Activated T-cell treated with anti-CD3 and anti-CD28 coated beads, Interleukin-2, amount 50 U/mL, for 1 hour (primary cell): ENCODE data around the gene SURF2.
A peak's percentile ranks its signal among the peaks of the same experiment; 100 is the strongest.
"Not testable (repeated sequence)": the region's sequence is repeated elsewhere in the genome, so short reads cannot be mapped to it uniquely, and the experiment has no call there.

Source experiments
- DNase-seq: peaks from one replicate; pipeline ENCODE4 v3.0.0-alpha.2; 2020

SURF2 gene

GRCh38 chr9:133356391-133357091, at the start of gene SURF2, which contains the start of gene SURF1:
Gene SURF2, plus strand, starts transcription at chr9:133356550. Its CDS starts 43 bp downstream, at chr9:133356593.
Gene SURF1, minus strand, starts transcription at chr9:133356487. Its CDS starts 34 bp downstream, at chr9:133356453.
- DNase-seq: peak; percentile 92

- no peak for DNase-seq
Measured at GRCh38 chr9:133307301-133307700, 49.0 kb upstream of the SURF2 start.

GRCh38 chr9:133309608-133310007, 46.7 kb upstream of the SURF2 start:
- no peak for DNase-seq

GRCh38 chr9:133315997-133316396, 40.4 kb upstream of the SURF2 start:
- no peak for DNase-seq

GRCh38 chr9:133317551-133317950, 38.8 kb upstream of the SURF2 start:
- DNase-seq: not testable (repeated sequence)

- no peak for DNase-seq
Measured at GRCh38 chr9:133320421-133320881, 35.9 kb upstream of the SURF2 start.

GRCh38 chr9:133321411-133321935, 34.9 kb upstream of the SURF2 start:
- DNase-seq: no peak

GRCh38 chr9:133322701-133323100, 33.6 kb upstream of the SURF2 start:
- DNase-seq: no peak

- no peak for DNase-seq
Measured at GRCh38 chr9:133323211-133323610, 33.1 kb upstream of the SURF2 start.

- no peak for DNase-seq
Measured at GRCh38 chr9:133323991-133324703, 32.2 kb upstream of the SURF2 start.

GRCh38 chr9:133327021-133327420, 29.3 kb upstream of the SURF2 start:
- not testable (repeated sequence) for DNase-seq

- DNase-seq: no peak
Measured at GRCh38 chr9:133327834-133328484, 28.4 kb upstream of the SURF2 start.

GRCh38 chr9:133329306-133330156, 26.8 kb upstream of the SURF2 start:
- not testable (repeated sequence) for DNase-seq

- no peak for DNase-seq
Measured at GRCh38 chr9:133331221-133331620, 25.1 kb upstream of the SURF2 start.

- no peak for DNase-seq
Measured at GRCh38 chr9:133331641-133332380, 24.5 kb upstream of the SURF2 start.

GRCh38 chr9:133332381-133332730, 24.0 kb upstream of the SURF2 start:
- no peak for DNase-seq

- no peak for DNase-seq
Measured at GRCh38 chr9:133333011-133333410, 23.3 kb upstream of the SURF2 start.

GRCh38 chr9:133333566-133333965, 22.8 kb upstream of the SURF2 start:
- DNase-seq: no peak

GRCh38 chr9:133334161-133334560, 22.2 kb upstream of the SURF2 start:
- no peak for DNase-seq

- not testable (repeated sequence) for DNase-seq
Measured at GRCh38 chr9:133334888-133335287, 21.5 kb upstream of the SURF2 start.

GRCh38 chr9:133335924-133336811, 20.2 kb upstream of the SURF2 start, which contains the start of gene SURF6:
Gene SURF6, minus strand, starts transcription at chr9:133336188. Its CDS starts 56 bp downstream, at chr9:133336132.
- DNase-seq: peak; percentile 92
